GM12891 (cell line): ENCODE data around the gene GCHFR.

Experiments
- POLR2A ChIP-seq: IDR thresholded peaks from 2 replicates; pipeline ENCODE4 v1.6.1; 2011; ENCODE audit warnings: low read depth, low read length, control low read depth
- POLR2AphosphoS5 ChIP-seq: IDR thresholded peaks from 2 replicates; pipeline ENCODE4 v1.6.1; 2011; ENCODE audit warnings: low read depth, low read length, control low read depth
- SPI1 ChIP-seq: IDR thresholded peaks from 2 replicates; pipeline ENCODE4 v1.6.1; 2011; ENCODE audit warnings: low read depth, low read length, control low read depth
- TAF1 ChIP-seq: IDR thresholded peaks from 2 replicates; pipeline ENCODE4 v1.6.1; 2011; ENCODE audit warnings: low read depth, low read length, control low read depth

DNA sequence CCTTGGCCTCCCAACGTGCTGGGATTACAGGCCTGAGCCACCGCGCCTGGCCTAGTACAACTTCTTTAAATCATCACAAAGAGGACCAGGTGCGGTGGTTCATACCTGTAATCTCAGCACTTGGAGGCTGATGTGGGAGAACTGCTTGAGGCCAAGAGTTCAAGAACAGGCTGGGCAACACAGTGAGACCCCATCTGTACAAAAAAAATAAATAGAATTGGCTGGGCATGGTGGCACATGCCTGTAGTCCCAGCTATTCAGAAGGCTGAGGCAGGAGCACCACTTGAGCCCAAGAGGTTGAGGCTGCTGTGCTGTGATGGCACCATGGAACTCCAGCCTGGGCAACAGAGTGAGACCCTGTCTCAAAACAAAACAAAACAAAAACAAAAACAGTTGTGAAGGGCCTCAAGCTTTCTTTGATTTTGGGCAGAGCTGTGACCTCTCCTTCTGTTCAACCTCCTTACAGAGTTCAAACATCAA, 14.7 kb upstream of the GCHFR start:
- no peak for TF ChIP-seq POLR2A
- TF ChIP-seq POLR2AphosphoS5, result no peak
- no peak for TF ChIP-seq TAF1
- no peak for TF ChIP-seq SPI1
